HepG2 (cell line): Measurements from ENCODE around the gene ZNF618. TPM values are rescaled to one million over a fixed set of nuclear protein-coding genes. Genes with fewer than 3 reads are reported as not detected.
A peak's percentile ranks its signal among the peaks of the same experiment; 100 is the strongest.

Experiments
- ARID2 ChIP-seq: sonication (generic); formaldehyde crosslinking; IDR thresholded peaks from 2 replicates; pipeline ENCODE4 v1.8.1; 2022; ENCODE audit warnings: mild to moderate bottlenecking, missing genetic modification reagents, borderline replicate concordance
- CREM ChIP-seq, 2 experiments: sonication (generic) in 1 of 2; formaldehyde crosslinking in 1 of 2; IDR thresholded peaks; 2 replicates each; pipeline versions ENCODE4 v1.4.0 to v1.6.1; 2016 to 2020; ENCODE audit warnings: antibody characterized with exemption in 1 of 2, mild to moderate bottlenecking in 1 of 2, missing genetic modification reagents in 1 of 2
- FOXM1 ChIP-seq: sonication (generic); formaldehyde crosslinking; IDR thresholded peaks from 2 replicates; pipeline ENCODE4 v1.5.0; 2020; ENCODE audit warnings: missing genetic modification reagents
- HES4 ChIP-seq: sonication (generic); formaldehyde crosslinking; IDR thresholded peaks from 2 replicates; pipeline ENCODE4 v1.9.0; 2021; ENCODE audit warnings: mild to moderate bottlenecking, missing genetic modification reagents, borderline replicate concordance
- HNRNPLL ChIP-seq: fragments of 200-400 bp; formaldehyde crosslinking; IDR thresholded peaks from 2 replicates; pipeline ENCODE4 v1.6.1; 2017; ENCODE audit warnings: mild to moderate bottlenecking, low read depth, low read length; ENCODE audit not compliant: poor library complexity, severe bottlenecking
- JDP2 ChIP-seq: sonication (generic); formaldehyde crosslinking; IDR thresholded peaks from 2 replicates; pipeline ENCODE4 v1.8.1; 2022; ENCODE audit warnings: missing genetic modification reagents, borderline replicate concordance
- NR2F2 ChIP-seq: IDR thresholded peaks from 2 replicates; pipeline ENCODE4 v1.6.1; 2012; ENCODE audit warnings: low read depth, inconsistent platforms, borderline replicate concordance
- PAWR ChIP-seq: sonication (generic); formaldehyde crosslinking; IDR thresholded peaks from 2 replicates; pipeline ENCODE4 v1.4.0; 2020; ENCODE audit warnings: missing genetic modification reagents, mild to moderate bottlenecking, borderline replicate concordance
- RAD21 ChIP-seq: fragments of 450-650 bp; formaldehyde crosslinking; IDR thresholded peaks from 2 replicates; pipeline ENCODE4 v1.5.0; 2020; ENCODE audit warnings: mild to moderate bottlenecking
- RARA ChIP-seq: IDR thresholded peaks from 2 replicates; pipeline ENCODE4 v1.6.1; 2016; ENCODE audit warnings: missing genetic modification reagents, missing compliant biosample characterization
- SIN3A ChIP-seq: IDR thresholded peaks from 2 replicates; pipeline ENCODE4 v1.6.1; 2011; ENCODE audit warnings: low read depth, mild to moderate bottlenecking, control low read depth, low read length, borderline replicate concordance
- SIX4 ChIP-seq: sonication (generic); formaldehyde crosslinking; IDR thresholded peaks from 2 replicates; pipeline ENCODE4 v1.4.0; 2020; ENCODE audit warnings: missing genetic modification reagents
- ZNF224 ChIP-seq: sonication (generic); formaldehyde crosslinking; IDR thresholded peaks from 2 replicates; pipeline ENCODE4 v1.5.0; 2020; ENCODE audit warnings: mild to moderate bottlenecking, missing genetic modification reagents
- ZNF292 ChIP-seq: sonication (generic); formaldehyde crosslinking; IDR thresholded peaks from 2 replicates; pipeline ENCODE4 v1.8.1; 2022; ENCODE audit warnings: mild to moderate bottlenecking, low read depth, missing genetic modification reagents, borderline replicate concordance
- ZNF546 ChIP-seq: sonication (generic); formaldehyde crosslinking; conservative IDR thresholded peaks from 2 replicates; pipeline ENCODE4 v1.8.1; 2023; ENCODE audit warnings: mild to moderate bottlenecking, missing genetic modification reagents
- ZNF746 ChIP-seq: sonication (generic); formaldehyde crosslinking; IDR thresholded peaks from 2 replicates; pipeline ENCODE4 v1.8.0; 2022; ENCODE audit warnings: mild to moderate bottlenecking, missing genetic modification reagents
- ZNF777 ChIP-seq: sonication (generic); formaldehyde crosslinking; IDR thresholded peaks from 2 replicates; pipeline ENCODE4 v1.4.0; 2020; ENCODE audit warnings: missing genetic modification reagents
- polyA plus RNA-seq, 8 experiments: library from polyadenylated mRNA; depleted of rRNA in 3 of 8; stranded (reverse) in 7 of 8; unstranded in 1 of 8; fragments of >200 nt; fragmentation: Illumina TruSeq in 4 of 8; extraction: Trizol in 4 of 8; gene quantifications; 2 replicates each; pipeline versions ENCODE4 v1.2.1 to v1.2.3, GENCODE V29; 2011 to 2016; ENCODE audit warnings: low read depth in 4 of 8, missing spikeins in 1 of 8, mixed read lengths in 1 of 8; ENCODE audit not compliant: insufficient read depth in 1 of 8
- total RNA-seq, 5 experiments: library from RNA; depleted of rRNA; stranded (reverse); fragments of >200 nt; fragmentation: Illumina TruSeq; extraction: Trizol; gene quantifications; 2 replicates each; pipeline ENCODE4 v1.2.3, GENCODE V29; 2016; ENCODE audit warnings: low read depth in 1 of 5
- TF ChIP-seq, protein P1 (sequence below): IDR thresholded peaks from 2 replicates; pipeline ENCODE4 v1.6.1; 2016; ENCODE audit warnings: low read depth, borderline replicate concordance
- TF ChIP-seq, protein P2 (sequence below): sonication (generic); formaldehyde crosslinking; IDR thresholded peaks from 2 replicates; pipeline ENCODE4 v1.5.0; 2020; ENCODE audit warnings: mild to moderate bottlenecking, missing genetic modification reagents, moderate library complexity
- TF ChIP-seq, protein P3 (sequence below): sonication (generic); formaldehyde crosslinking; IDR thresholded peaks from 2 replicates; pipeline ENCODE4 v1.4.0; 2020; ENCODE audit warnings: missing genetic modification reagents
- TF ChIP-seq, protein P4 (sequence below): sonication (generic); formaldehyde crosslinking; IDR thresholded peaks from 2 replicates; pipeline ENCODE4 v1.5.1; 2020; ENCODE audit warnings: mild to moderate bottlenecking, missing genetic modification reagents, moderate library complexity

The ZNF618 gene
- total and polyA plus RNA-seq, 2 of the 13 experiments (the other 11 are each of a cell fraction or from before 2014, with no cell fraction given) = 0.07 TPM

DNA sequence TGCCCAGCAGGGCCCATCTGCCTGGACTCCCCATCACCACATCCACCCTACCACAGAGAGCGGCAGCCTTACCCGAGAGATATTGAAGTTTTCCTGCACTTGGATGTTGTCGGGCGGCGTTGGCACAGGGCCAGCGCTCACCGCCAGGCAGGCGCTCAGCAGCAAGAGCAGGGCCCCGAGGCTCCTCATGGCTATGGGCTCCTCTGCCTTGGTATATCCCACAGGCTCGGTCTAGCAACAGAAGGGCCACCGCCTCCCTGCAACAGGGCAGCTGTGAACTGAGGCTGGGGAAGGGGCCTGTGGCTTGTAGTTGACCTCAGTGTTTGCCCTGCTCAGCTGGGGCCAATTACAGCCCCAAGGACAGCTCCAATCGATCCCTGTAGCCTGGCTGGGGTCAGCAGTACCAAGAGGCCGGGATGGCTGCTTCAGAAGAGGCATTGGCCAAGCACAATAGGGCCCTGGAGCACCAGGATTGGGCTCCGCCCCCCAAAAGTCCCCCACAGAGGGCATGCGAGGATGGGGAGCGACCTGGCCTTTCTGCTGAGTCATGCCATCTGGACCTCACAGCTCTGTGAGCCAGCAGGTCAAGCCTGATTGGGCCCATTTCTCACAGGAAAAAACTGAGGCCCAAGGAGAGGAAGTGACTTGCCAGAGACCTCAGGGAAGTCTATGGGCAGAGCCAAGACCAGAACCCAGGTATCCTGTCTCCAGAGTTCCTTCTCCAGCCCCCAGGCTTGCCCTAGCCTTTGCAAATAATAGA lies 202.1 kb downstream of the ZNF618 start, which contains the start of gene AMBP (continued):
- TF ChIP-seq ARID2 (CRISPR knock-in tag) (peak; percentile 98), ZNF746 (peak; percentile 90; the same call in 1 of the 2 replicates), SIX4 (peak; percentile 54; the same call in 1 of the 2 replicates), HNRNPLL (peak; percentile 53), ZNF777 (CRISPR knock-in tag) (no peak), RARA (CRISPR knock-in tag) (peak; percentile 100), PAWR (CRISPR knock-in tag) (no peak), HES4 (peak; percentile 90), ZNF224 (CRISPR knock-in tag) (peak; percentile 85; the same call in 1 of the 2 replicates), NR2F2 (no peak), ZNF546 (CRISPR knock-in tag) (peak; percentile 65; the same call in 1 of the 2 replicates), SIN3A (peak; percentile 98), FOXM1 (CRISPR knock-in tag) (no peak), JDP2 (CRISPR knock-in tag) (no peak), CREM (IDR thresholded peaks at IDR 0.05) (peak; percentile 86), CREM (CRISPR knock-in tag; IDR thresholded peaks at IDR 0.05) (no peak), ZNF292 (CRISPR knock-in tag) (peak; percentile 97), RAD21 (CRISPR knock-in tag) (peak; percentile 48; the same call in 1 of the 2 replicates)
- TF ChIP-seq, protein P1, sequence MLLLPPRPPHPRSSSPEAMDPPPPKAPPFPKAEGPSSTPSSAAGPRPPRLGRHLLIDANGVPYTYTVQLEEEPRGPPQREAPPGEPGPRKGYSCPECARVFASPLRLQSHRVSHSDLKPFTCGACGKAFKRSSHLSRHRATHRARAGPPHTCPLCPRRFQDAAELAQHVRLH (CRISPR knock-in tag) = peak; percentile 64
- TF ChIP-seq, protein P2, sequence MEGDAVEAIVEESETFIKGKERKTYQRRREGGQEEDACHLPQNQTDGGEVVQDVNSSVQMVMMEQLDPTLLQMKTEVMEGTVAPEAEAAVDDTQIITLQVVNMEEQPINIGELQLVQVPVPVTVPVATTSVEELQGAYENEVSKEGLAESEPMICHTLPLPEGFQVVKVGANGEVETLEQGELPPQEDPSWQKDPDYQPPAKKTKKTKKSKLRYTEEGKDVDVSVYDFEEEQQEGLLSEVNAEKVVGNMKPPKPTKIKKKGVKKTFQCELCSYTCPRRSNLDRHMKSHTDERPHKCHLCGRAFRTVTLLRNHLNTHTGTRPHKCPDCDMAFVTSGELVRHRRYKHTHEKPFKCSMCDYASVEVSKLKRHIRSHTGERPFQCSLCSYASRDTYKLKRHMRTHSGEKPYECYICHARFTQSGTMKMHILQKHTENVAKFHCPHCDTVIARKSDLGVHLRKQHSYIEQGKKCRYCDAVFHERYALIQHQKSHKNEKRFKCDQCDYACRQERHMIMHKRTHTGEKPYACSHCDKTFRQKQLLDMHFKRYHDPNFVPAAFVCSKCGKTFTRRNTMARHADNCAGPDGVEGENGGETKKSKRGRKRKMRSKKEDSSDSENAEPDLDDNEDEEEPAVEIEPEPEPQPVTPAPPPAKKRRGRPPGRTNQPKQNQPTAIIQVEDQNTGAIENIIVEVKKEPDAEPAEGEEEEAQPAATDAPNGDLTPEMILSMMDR = peak; percentile 35; the same call in 1 of the 2 replicates
- TF ChIP-seq, protein P3, sequence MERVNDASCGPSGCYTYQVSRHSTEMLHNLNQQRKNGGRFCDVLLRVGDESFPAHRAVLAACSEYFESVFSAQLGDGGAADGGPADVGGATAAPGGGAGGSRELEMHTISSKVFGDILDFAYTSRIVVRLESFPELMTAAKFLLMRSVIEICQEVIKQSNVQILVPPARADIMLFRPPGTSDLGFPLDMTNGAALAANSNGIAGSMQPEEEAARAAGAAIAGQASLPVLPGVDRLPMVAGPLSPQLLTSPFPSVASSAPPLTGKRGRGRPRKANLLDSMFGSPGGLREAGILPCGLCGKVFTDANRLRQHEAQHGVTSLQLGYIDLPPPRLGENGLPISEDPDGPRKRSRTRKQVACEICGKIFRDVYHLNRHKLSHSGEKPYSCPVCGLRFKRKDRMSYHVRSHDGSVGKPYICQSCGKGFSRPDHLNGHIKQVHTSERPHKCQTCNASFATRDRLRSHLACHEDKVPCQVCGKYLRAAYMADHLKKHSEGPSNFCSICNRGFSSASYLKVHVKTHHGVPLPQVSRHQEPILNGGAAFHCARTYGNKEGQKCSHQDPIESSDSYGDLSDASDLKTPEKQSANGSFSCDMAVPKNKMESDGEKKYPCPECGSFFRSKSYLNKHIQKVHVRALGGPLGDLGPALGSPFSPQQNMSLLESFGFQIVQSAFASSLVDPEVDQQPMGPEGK (CRISPR knock-in tag) = peak; percentile 94
- TF ChIP-seq, protein P4, sequence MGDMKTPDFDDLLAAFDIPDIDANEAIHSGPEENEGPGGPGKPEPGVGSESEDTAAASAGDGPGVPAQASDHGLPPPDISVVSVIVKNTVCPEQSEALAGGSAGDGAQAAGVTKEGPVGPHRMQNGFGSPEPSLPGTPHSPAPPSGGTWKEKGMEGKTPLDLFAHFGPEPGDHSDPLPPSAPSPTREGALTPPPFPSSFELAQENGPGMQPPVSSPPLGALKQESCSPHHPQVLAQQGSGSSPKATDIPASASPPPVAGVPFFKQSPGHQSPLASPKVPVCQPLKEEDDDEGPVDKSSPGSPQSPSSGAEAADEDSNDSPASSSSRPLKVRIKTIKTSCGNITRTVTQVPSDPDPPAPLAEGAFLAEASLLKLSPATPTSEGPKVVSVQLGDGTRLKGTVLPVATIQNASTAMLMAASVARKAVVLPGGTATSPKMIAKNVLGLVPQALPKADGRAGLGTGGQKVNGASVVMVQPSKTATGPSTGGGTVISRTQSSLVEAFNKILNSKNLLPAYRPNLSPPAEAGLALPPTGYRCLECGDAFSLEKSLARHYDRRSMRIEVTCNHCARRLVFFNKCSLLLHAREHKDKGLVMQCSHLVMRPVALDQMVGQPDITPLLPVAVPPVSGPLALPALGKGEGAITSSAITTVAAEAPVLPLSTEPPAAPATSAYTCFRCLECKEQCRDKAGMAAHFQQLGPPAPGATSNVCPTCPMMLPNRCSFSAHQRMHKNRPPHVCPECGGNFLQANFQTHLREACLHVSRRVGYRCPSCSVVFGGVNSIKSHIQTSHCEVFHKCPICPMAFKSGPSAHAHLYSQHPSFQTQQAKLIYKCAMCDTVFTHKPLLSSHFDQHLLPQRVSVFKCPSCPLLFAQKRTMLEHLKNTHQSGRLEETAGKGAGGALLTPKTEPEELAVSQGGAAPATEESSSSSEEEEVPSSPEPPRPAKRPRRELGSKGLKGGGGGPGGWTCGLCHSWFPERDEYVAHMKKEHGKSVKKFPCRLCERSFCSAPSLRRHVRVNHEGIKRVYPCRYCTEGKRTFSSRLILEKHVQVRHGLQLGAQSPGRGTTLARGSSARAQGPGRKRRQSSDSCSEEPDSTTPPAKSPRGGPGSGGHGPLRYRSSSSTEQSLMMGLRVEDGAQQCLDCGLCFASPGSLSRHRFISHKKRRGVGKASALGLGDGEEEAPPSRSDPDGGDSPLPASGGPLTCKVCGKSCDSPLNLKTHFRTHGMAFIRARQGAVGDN (CRISPR knock-in tag) = peak; percentile 98
